IPS-20b (cell line): ENCODE measurements around the gene TMEM59L.
A peak's percentile ranks its signal among the peaks of the same experiment; 100 is the strongest.

Experiments
- H3K27ac ChIP-seq: one replicate; pipeline ENCODE4 v1.5.1; 2013; ENCODE audit warnings: low read length
- H3K27me3 ChIP-seq: 2 replicates; pipeline ENCODE4 v1.6.1; 2013; ENCODE audit warnings: mild to moderate bottlenecking, low read length, inconsistent platforms; ENCODE audit not compliant: insufficient read depth
- H3K36me3 ChIP-seq: 2 replicates; pipeline ENCODE4 v1.6.1; 2013; ENCODE audit warnings: low read depth, mild to moderate bottlenecking, inconsistent platforms, low read length, moderate library complexity; ENCODE audit not compliant: insufficient read depth
- H3K4me1 ChIP-seq: 2 replicates; pipeline ENCODE4 v1.6.1; 2013; ENCODE audit warnings: mild to moderate bottlenecking, control low read depth, inconsistent platforms, low read length, moderate library complexity; ENCODE audit not compliant: insufficient read depth
- H3K4me3 ChIP-seq: 2 replicates; pipeline ENCODE4 v1.5.1; 2013; ENCODE audit warnings: mild to moderate bottlenecking, low read length, inconsistent platforms
- H3K9ac ChIP-seq: 2 replicates; pipeline ENCODE4 v1.6.1; 2013; ENCODE audit warnings: low read depth, mild to moderate bottlenecking, inconsistent platforms, low read length, moderate library complexity
- H3K9me3 ChIP-seq: 2 replicates; pipeline ENCODE4 v1.6.1; 2013; ENCODE audit warnings: mild to moderate bottlenecking, low read depth, low read length, inconsistent platforms; ENCODE audit not compliant: insufficient read depth

TMEM59L gene

DNA sequence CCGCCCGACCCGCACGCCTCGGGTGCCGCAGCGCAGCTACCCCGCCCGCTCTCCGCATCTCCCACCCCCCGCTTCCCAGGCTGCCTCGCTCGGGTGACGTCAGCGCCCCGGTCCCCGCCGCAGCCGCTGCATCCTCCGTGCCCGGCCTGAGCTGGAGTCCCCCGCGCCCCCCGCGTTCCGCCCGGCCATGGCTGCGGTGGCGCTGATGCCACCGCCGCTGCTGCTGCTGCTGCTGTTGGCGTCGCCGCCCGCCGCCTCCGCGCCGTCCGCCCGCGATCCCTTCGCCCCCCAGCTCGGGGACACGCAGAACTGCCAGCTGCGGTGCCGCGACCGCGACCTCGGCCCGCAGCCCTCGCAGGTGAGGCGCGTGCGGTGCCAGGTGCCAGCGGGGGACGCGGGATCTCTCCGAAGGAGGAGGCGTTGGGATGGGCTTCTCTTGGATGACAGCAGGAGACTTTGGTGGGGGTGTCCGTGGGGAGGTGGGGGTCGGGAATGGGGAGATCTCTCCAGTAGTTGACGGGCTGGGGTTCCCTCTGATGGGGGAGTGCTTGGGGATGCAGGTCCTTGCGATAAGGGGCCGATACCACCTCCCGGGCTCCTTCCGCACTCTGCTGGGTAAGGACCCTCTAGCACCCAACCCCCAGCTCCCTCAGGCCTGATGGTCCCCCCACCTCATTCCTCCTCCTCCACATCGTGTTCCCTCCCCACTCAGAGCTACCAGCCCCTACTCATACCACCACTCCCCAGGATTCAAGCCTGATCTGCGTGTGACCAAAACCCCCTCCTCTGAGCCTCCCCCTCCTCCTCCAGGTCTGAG lies at the start of gene TMEM59L:
Gene TMEM59L (plus strand): TSS at position 99 of the 817 bp plus-strand sequence. CDS start 89 bp downstream, at position 188.
- Histone ChIP-seq H3K4me3 (peak within 1 kb of the TSS; percentile 49), H3K27me3 (peaks cover 95% of the 10 kb centered on the region), H3K36me3 (no peaks in the 10 kb centered on the region), H3K4me1 (peaks cover 13% of the 10 kb centered on the region; the same call in 1 of the 2 replicates), H3K9ac (no peak within 1 kb of the TSS), H3K9me3 (no peaks in the 10 kb centered on the region), H3K27ac (no peak within 1 kb of the TSS)

DNA sequence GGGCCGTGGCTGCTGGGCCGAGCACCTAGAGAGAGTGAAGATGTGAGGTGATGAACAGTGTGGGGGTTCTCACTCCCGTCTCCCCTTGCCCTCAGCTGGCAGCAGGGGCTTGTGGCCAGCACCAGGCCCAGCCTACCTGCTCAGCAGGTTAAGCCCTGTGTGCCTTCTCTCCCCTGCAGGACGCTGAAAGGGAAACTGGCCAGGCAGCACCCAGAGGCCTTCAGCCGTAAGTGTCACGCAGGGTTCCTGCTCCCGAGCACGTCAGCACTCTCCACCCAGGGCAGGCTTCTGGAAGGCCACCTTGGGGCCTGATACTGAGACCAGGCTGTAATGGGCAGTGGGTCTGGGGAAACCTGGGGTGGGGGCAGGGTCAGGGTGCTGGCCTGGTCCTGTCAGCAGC lies 45.7 kb upstream of the TMEM59L start:
- Histone ChIP-seq H3K4me1 (no peaks in the 10 kb centered on the region), H3K4me3 (no peak overlapping the region), H3K9ac (no peak overlapping the region), H3K27ac (no peak overlapping the region), H3K9me3 (no peaks in the 10 kb centered on the region), H3K27me3 (no peaks in the 10 kb centered on the region), H3K36me3 (peaks cover 73% of the 10 kb centered on the region)

DNA sequence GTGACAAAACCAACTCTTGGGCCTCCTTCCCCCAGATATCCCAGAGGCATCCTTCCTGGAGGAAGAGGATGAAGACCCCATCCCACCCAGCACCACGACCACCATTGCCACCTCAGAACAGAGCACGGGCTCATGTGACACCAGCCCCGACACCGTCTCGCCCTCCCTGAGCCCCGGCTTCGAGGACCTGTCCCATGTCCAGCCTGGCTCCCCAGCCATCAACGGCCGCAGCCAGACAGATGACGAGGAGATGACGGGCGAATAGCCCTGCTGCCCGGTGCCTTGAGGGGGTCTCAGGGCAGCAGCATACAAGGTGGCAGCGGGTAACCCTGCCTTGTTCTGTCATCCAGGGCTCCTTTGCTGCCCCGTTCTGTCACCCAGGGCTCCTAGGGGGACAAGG lies 44.3 kb upstream of the TMEM59L start:
- no peak overlapping the region for H3K27ac ChIP-seq
- H3K4me3 ChIP-seq: no peak overlapping the region
- no peaks in the 10 kb centered on the region for H3K27me3 ChIP-seq
- H3K36me3 ChIP-seq: peaks cover 66% of the 10 kb centered on the region
- peaks cover 9% of the 10 kb centered on the region; the same call in 1 of the 2 replicates for H3K4me1 ChIP-seq
- no peak overlapping the region for H3K9ac ChIP-seq
- H3K9me3 ChIP-seq: no peaks in the 10 kb centered on the region

DNA sequence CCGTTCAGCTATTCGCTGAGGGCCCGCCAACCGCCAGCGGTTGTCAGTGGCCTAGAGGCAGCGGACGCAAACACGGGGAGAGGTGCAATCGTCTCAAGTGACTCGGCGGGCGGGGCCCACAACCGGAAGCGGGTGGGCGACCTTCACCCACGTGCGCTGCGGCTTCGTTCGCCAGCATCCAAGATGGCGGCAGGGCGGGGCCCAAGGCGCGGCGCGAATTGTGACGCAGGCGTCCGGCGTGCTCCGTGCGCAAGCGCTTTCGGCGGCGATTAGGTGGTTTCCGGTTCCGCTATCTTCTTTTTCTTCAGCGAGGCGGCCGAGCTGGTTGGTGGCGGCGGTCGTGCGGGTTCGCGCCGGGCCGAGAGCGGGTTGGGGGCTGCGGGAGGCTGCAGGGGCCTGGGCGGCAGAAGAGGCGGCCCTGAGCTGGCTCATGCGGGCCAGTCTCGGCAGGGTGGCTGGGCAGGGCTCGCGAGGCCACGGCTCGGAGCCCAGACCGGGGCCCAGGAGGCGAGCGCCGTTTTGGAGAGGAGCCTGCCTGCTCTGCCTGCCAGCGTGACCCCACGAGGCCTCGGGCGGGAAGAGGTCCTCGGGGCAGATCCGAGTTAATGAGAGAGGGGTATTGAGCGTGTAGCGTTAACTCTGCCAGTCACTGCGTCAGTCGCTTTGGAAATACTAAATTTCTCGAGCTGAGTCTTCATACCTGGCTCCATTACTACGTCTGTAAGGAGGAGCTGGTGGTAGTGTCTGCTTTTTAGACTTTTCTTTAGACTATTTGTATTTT lies 40.9 kb upstream of the TMEM59L start, which contains the start of gene UBA52:
Gene UBA52 (plus strand): TSS at position 294 of the 781 bp plus-strand sequence. CDS start 1,444 bp downstream, outside the sequence.
- Histone ChIP-seq H3K9ac (peak within 1 kb of the TSS; percentile 100), H3K4me3 (peak within 1 kb of the TSS; percentile 100), H3K4me1 (peaks cover 9% of the 10 kb centered on the region; the same call in 1 of the 2 replicates), H3K27me3 (no peaks in the 10 kb centered on the region), H3K36me3 (peaks cover 68% of the 10 kb centered on the region), H3K27ac (no peak within 1 kb of the TSS), H3K9me3 (no peaks in the 10 kb centered on the region)

DNA sequence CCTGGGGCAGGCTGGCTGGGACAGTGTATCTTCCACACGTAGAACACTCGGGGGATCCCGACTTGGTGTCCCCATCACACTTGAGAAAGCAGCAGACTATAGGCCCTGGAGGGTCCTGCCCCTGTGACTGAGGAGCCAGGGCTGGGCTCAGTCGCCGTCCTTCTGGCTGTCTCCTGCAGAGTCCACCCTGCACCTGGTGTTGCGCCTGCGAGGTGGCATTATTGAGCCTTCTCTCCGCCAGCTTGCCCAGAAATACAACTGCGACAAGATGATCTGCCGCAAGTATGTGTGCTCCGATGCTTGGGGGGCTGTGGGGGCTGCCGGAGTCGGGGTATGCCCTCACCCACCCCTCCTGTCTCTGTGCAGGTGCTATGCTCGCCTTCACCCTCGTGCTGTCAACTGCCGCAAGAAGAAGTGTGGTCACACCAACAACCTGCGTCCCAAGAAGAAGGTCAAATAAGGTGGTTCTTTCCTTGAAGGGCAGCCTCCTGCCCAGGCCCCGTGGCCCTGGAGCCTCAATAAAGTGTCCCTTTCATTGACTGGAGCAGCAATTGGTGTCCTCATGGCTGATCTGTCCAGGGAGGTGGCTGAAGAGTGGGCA lies 37.9 kb upstream of the TMEM59L start:
- H3K4me1 ChIP-seq: peaks cover 9% of the 10 kb centered on the region; the same call in 1 of the 2 replicates
- H3K27me3 ChIP-seq: no peaks in the 10 kb centered on the region
- H3K36me3 ChIP-seq: peaks cover 52% of the 10 kb centered on the region
- no peak overlapping the region for H3K9ac ChIP-seq
- no peak overlapping the region for H3K27ac ChIP-seq
- H3K4me3 ChIP-seq: no peak overlapping the region
- H3K9me3 ChIP-seq: no peaks in the 10 kb centered on the region

DNA sequence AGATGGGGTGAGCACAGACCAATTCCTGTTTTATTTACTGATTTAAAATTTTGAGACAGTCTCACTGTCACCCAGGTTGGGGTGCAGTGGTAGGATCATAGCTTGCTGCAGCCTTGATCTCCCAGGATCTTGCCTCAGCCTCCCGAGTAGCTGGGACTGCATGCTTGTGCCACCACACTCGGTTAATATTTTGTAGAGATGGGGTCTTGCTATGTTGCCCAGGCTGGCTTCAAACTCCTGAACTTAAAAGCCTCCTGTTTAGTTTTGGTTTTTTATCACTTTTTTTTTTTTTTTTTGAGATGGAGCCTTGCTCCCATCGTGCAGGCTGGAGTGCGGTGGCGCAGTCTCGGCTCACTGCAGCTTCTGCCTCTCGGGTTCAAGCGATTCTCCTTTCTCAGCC lies 36.3 kb upstream of the TMEM59L start:
- Histone ChIP-seq H3K9me3 (no peaks in the 10 kb centered on the region), H3K36me3 (peaks cover 52% of the 10 kb centered on the region), H3K4me3 (no peak overlapping the region), H3K9ac (no peak overlapping the region), H3K27me3 (no peaks in the 10 kb centered on the region), H3K27ac (no peak overlapping the region), H3K4me1 (peaks cover 9% of the 10 kb centered on the region; the same call in 1 of the 2 replicates)

GRCh38 chr19:18577365-18577914 lies 35.2 kb upstream of the TMEM59L start:
- H3K4me3 ChIP-seq: no peak overlapping the region
- no peaks in the 10 kb centered on the region for H3K9me3 ChIP-seq
- no peak overlapping the region for H3K27ac ChIP-seq
- no peaks in the 10 kb centered on the region for H3K27me3 ChIP-seq
- peaks cover 9% of the 10 kb centered on the region; the same call in 1 of the 2 replicates for H3K4me1 ChIP-seq
- H3K36me3 ChIP-seq: peaks cover 52% of the 10 kb centered on the region
- H3K9ac ChIP-seq: no peak overlapping the region

GRCh38 chr19:18580311-18580710 lies 32.4 kb upstream of the TMEM59L start:
- Histone ChIP-seq H3K9ac (no peak overlapping the region), H3K4me3 (no peak overlapping the region), H3K4me1 (no peaks in the 10 kb centered on the region), H3K27ac (no peak overlapping the region), H3K36me3 (peaks cover 25% of the 10 kb centered on the region), H3K9me3 (no peaks in the 10 kb centered on the region), H3K27me3 (no peaks in the 10 kb centered on the region)

GRCh38 chr19:18586306-18586705 lies 26.4 kb upstream of the TMEM59L start:
- no peak overlapping the region for H3K4me3 ChIP-seq
- peaks cover 2% of the 10 kb centered on the region; the same call in 1 of the 2 replicates for H3K4me1 ChIP-seq
- peaks cover 4% of the 10 kb centered on the region; the same call in 1 of the 2 replicates for H3K36me3 ChIP-seq
- no peaks in the 10 kb centered on the region for H3K27me3 ChIP-seq
- H3K9me3 ChIP-seq: no peaks in the 10 kb centered on the region
- no peak overlapping the region for H3K27ac ChIP-seq
- no peak overlapping the region for H3K9ac ChIP-seq

DNA sequence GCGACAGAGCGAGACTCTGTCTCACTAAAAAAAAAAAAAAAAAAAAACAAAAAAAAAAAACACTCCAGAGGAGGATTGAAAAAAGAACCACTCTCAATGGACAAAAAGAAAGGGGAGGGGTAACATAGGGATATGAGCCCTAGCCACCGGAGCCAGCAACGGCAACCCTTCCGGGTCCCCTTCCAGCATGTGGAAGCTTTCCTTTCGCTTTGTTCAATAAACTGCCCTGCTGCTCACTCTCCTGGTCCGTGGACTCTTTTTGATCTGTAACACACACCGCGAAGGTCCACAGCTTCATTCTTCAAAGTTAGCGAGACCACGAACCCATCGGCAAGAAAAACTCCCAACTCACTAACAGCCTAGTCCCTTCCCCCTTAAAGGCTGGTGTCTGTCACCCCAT lies 25.1 kb upstream of the TMEM59L start:
- Histone ChIP-seq H3K4me3 (no peak overlapping the region), H3K9ac (peak overlapping the region; percentile 89; the same call in 1 of the 2 replicates), H3K4me1 (peaks cover 2% of the 10 kb centered on the region; the same call in 1 of the 2 replicates), H3K27me3 (no peaks in the 10 kb centered on the region), H3K36me3 (peaks cover 4% of the 10 kb centered on the region; the same call in 1 of the 2 replicates), H3K9me3 (no peaks in the 10 kb centered on the region), H3K27ac (no peak overlapping the region)
